Small intestine (tissue), 7 donors: ENCODE measurements around the gene PRKAR1B. TPM values are rescaled to one million over a fixed set of nuclear protein-coding genes. Genes with fewer than 3 reads are reported as not detected.

ENCODE experiments used
- DNase-seq, 2 donors: peaks; one replicate each; pipeline versions ENCODE4 v3.0.0 to v3.0.0-alpha.2; 2013
- FAIRE-seq: peaks from 2 replicates; lab custom pipeline; 2012; peaks lifted over from hg19 to GRCh38; lab: Jason Lieb, UNC
- H3K27ac ChIP-seq, 3 donors: one replicate each; pipeline ENCODE4 v1.5.1; 2013; ENCODE audit warnings: low read length in 2 of 3, mild to moderate bottlenecking in 2 of 3, control low read depth in 1 of 3, inconsistent platforms in 1 of 3, low read depth in 1 of 3, moderate library complexity in 1 of 3
- H3K27me3 ChIP-seq, 3 donors: one replicate each; pipeline ENCODE4 v1.6.1; 2013; ENCODE audit warnings: low read length in 3 of 3, inconsistent platforms in 1 of 3; ENCODE audit not compliant: control insufficient read depth in 3 of 3, insufficient read depth in 3 of 3
- H3K36me3 ChIP-seq, 3 donors: one replicate each; pipeline ENCODE4 v1.6.1; 2013; ENCODE audit warnings: low read length in 3 of 3, inconsistent platforms in 1 of 3, low read depth in 1 of 3, mild to moderate bottlenecking in 1 of 3, moderate library complexity in 1 of 3; ENCODE audit not compliant: control insufficient read depth in 3 of 3, insufficient read depth in 2 of 3
- H3K4me1 ChIP-seq, 3 donors: one replicate each; pipeline ENCODE4 v1.6.1; 2013; ENCODE audit warnings: low read length in 2 of 3, inconsistent platforms in 1 of 3, low read depth in 1 of 3, mild to moderate bottlenecking in 1 of 3, moderate library complexity in 1 of 3; ENCODE audit not compliant: control insufficient read depth in 3 of 3, insufficient read depth in 2 of 3
- H3K4me3 ChIP-seq, 3 donors: one replicate each; pipeline ENCODE4 v1.5.1; 2013; ENCODE audit warnings: low read length in 3 of 3, control low read depth in 1 of 3, inconsistent platforms in 1 of 3, low read depth in 1 of 3, mild to moderate bottlenecking in 1 of 3, moderate library complexity in 1 of 3
- H3K9me3 ChIP-seq, 2 donors: one replicate each; pipeline ENCODE4 v1.6.1; 2013; ENCODE audit warnings: low read depth in 1 of 2, low read length in 1 of 2; ENCODE audit not compliant: control insufficient read depth in 2 of 2, insufficient read depth in 1 of 2
- WGBS, 3 donors: extraction: QIAGEN DNeasy Blood & Tissue Kit; methylation state at CpG; one replicate each; pipeline ENCODE4 v1.1.7; 2013; 5-methylcytosine and 5-hydroxymethylcytosine counted together
- polyA plus RNA-seq, 4 donors: library from polyadenylated mRNA; stranded (reverse) in 3 of 4; unstranded in 1 of 4; fragments of 200-250 nt in 3 of 4; fragments of 120-200 nt in 1 of 4; gene quantifications; one replicate each; pipeline versions ENCODE4 v1.2.1 to v1.2.3, GENCODE V29; 2013
- donor health status: healthy with polysubstance abuse.
- donor health status: control.
- donor health status: control.
- donor health status: Bipolar disorder and iron deficiency.
- donor health status: healthy.

Gene PRKAR1B
- polyA plus RNA-seq, 4 donors, result 9.5 to 32.3 (median 18.6) TPM

DNA sequence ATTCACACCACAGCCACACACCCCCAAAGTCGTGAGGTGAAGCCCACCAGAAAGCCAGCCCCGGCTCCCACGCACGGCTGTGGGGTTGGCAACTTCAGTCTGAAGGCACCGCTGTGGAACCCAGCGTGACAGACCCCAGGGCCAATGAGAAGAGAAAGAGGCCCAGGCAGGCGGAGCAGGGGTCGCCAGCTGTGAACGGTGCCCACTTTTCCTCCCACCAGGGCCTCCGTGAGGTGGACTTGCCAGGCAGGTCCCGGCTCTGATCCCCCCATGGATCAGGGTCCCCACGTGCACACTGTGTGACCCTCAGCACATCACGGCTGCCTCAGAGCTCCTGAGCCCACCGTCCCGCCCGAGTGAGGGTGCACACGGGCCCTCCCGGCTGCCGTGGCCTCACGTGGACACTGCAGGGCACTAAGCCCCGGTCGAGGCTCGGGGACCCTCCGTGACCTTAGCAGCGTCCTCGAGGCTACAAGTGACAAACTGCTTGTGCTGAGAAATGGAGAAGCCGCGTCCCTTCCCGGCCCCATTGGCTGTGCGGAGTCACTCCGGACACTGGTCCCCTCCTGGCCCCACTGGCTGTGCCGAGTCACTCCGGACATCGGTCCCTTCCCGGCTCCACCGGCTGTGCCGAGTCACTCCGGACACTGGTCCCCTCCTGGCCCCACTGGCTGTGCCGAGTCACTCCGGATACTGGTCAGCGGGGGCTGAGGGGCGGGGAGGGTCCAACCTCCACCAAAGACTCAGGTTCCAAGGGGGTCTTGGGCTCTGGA is 135.0 kb downstream of the PRKAR1B start:
- H3K27ac ChIP-seq, result no peak overlapping the region
- peaks cover 0 to 13% of the 10 kb centered on the region in 2 donors for H3K9me3 ChIP-seq
- no peak for FAIRE-seq
- no peak overlapping the region for H3K4me3 ChIP-seq
- peaks cover 0 to 97% (median 0%) of the 10 kb centered on the region in 3 donors for H3K36me3 ChIP-seq
- DNase-seq, result no peak
- peaks cover 0 to 4% (median 0%) of the 10 kb centered on the region in 3 donors for H3K4me1 ChIP-seq
- WGBS, 3 donors, result 93 to 96% (median 95%) methylated on average over 36 to 42 of the region's 42 CpGs
- no peaks in the 10 kb centered on the region for H3K27me3 ChIP-seq

DNA sequence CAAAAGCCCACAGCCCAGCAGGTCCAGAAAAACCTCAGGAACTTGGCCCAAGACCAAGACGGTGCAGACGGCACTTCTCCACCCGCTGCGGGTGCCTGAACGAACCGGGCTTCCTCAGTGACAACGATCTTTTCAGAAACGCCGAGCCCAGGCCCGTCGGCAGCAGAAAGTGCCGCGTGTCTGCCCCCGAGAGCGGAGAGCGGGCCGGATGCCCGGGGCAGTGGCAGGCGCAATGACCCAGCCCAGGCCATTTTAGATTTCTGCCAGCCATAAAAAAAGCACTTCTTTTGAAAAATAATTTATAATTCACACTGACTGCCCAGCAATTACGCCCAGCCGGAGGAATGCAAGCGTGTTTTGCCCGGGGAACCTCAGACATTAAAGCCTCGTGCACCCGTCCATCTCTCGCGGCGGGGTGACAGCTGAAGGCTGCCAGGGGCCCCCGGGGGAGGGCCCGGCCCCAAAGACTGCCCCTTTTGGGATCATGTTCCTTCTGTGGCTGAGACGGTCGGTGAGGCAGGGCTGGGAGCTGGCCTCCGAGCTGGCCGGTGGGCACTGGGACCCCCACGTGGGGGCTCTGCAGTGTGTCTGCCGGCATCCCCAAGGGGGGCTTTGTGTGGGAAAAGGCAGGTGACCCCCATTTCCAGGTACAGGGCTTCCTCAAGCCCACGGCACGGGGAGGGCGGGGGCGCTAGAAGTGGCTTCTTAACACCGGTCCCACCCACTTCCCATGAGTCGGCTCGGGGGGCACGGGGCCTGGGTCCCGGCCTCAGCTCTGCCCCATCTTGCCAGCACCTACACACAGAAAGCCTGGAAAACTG is 136.1 kb downstream of the PRKAR1B start:
- DNase-seq (no peak), FAIRE-seq (no peak)
- no peaks in the 10 kb centered on the region for H3K27me3 ChIP-seq
- H3K9me3 ChIP-seq, result peaks cover 0 to 19% of the 10 kb centered on the region in 2 donors
- WGBS, 3 donors, result 72 to 90% (median 84%) methylated on average over 45 of the region's 45 CpGs
- H3K36me3 ChIP-seq, result peaks cover 0 to 99% (median 0%) of the 10 kb centered on the region in 3 donors
- peaks cover 0 to 4% (median 0%) of the 10 kb centered on the region in 3 donors for H3K4me1 ChIP-seq
- no peak overlapping the region for H3K27ac ChIP-seq
- no peak overlapping the region for H3K4me3 ChIP-seq

DNA sequence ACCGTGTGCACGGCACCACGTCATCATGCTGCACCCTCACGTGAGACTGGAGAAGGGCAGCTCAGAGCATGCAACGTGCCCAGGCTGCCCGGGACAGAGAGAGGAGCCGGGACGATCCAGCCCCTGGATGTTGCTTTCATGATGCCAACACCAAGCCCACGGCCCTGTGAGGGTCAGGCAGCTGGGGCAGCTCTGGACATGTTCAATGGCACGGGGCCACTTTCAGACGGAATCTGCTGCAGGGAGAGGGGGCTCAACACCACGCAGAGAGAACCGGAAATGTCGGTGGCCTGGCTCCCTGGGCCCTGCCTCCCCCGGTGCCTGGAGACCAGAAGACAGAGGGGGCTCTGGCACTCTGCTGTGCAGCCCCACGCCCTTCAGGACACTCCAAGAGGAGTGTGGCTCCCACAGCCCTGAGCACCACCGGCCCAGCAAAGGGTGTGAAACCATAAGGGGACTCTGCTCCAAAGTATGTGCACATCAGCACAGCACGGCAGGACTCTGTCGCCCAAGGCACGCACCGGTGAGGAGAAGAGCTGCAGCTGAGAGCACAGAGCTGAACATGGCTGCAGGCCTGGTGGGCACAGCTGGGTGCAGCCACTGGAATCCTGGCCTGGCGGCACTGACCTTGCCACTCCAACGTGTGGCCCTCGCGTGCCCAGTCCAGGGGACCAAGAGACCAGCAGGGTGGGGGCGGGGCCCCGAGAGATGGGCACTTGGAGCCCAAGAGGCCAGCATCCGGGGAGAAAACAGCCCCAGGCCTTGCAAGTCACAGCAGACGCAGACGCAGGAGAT is 137.1 kb downstream of the PRKAR1B start:
- Histone ChIP-seq H3K27ac (no peak overlapping the region), H3K4me3 (no peak overlapping the region), H3K27me3 (no peaks in the 10 kb centered on the region), H3K36me3 (peaks cover 0 to 99% (median 0%) of the 10 kb centered on the region in 3 donors), H3K4me1 (peaks cover 0 to 4% (median 0%) of the 10 kb centered on the region in 3 donors), H3K9me3 (peaks cover 0 to 15% of the 10 kb centered on the region in 2 donors)
- DNase-seq (no peak), FAIRE-seq (no peak)
- WGBS, 3 donors, result 92 to 96% (median 95%) methylated on average over 30 of the region's 30 CpGs

DNA sequence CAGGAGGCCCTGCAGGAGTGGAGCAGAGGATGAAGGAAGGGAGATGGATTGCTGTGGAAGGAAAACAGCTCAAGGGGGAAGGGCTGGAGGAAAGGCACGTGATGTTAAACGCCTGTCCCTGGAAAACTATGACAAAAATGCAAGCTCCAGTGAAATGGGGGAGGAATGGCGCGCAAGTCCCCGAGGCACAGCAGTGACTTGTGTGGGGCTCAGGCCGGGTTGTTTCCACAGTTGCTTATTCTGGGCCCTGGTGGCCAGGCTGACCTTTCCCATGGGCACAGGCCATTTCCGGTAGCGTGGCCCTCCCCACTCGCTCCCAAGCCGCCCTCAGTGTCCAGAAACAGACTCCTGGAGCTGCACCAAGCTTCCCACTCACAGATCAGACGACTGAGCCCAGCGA is 139.3 kb downstream of the PRKAR1B start:
- no peaks in the 10 kb centered on the region for H3K27me3 ChIP-seq
- peaks cover 0 to 96% (median 0%) of the 10 kb centered on the region in 3 donors for H3K36me3 ChIP-seq
- peaks cover 0 to 4% (median 0%) of the 10 kb centered on the region in 3 donors for H3K4me1 ChIP-seq
- FAIRE-seq (no peak), DNase-seq (no peak)
- H3K27ac ChIP-seq, result peak overlapping the region in 1 of 3 donors; percentile 50
- WGBS, 3 donors, result 69 to 96% (median 87%) methylated on average over 11 to 12 of the region's 12 CpGs
- H3K4me3 ChIP-seq, result no peak overlapping the region
- peaks cover 0 to 15% of the 10 kb centered on the region in 2 donors for H3K9me3 ChIP-seq

DNA sequence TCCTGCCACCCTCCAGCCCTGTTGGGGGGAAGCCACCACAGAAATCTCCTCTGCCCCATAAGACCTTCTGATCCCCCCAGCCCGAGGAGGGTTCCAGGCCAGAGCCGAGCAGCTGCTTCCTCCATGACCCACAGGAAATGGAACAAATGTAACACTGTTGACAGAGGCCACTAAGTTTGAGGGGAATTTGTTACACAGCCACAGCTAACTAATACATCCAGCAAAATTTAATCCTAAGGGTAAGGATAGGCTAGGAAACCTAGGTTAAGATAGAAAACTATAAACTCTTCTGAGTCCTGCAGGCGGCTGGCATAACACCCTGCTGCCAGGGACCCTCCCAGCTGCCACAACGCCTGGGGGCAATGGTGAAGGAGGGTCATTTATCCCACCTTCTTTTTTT is 140.6 kb downstream of the PRKAR1B start:
- Histone ChIP-seq H3K27me3 (no peaks in the 10 kb centered on the region), H3K36me3 (peaks cover 0 to 96% (median 0%) of the 10 kb centered on the region in 3 donors), H3K4me1 (peaks cover 0 to 4% (median 0%) of the 10 kb centered on the region in 3 donors), H3K4me3 (no peak overlapping the region), H3K27ac (no peak overlapping the region), H3K9me3 (peaks cover 0 to 15% of the 10 kb centered on the region in 2 donors)
- DNase-seq (no peak), FAIRE-seq (no peak)
- WGBS, 3 donors, result 89 to 98% (median 96%) methylated on average over 4 of the region's 4 CpGs

DNA sequence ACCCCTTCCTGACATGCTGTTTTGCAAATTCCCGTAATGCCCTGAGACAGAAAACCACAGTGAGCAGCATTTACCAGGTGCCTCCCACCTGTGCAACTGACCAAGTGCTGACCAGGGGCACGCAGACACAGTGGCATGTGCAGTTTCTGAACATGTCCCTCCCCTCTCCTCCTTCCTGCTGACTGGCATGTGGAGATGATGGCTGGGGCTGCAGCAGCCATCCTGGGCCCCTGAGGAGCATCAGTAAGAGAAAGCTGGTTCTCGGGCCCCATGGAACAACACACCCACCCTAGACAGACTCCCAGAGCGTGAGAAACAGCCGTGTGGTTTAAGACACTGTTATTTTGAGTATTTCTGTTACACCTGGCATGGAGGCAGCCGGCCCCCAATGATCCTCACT is 141.2 kb downstream of the PRKAR1B start:
- Histone ChIP-seq H3K4me3 (no peak overlapping the region), H3K27me3 (no peaks in the 10 kb centered on the region), H3K36me3 (peaks cover 0 to 90% (median 0%) of the 10 kb centered on the region in 3 donors), H3K4me1 (no peaks in the 10 kb centered on the region), H3K9me3 (peaks cover 0 to 15% of the 10 kb centered on the region in 2 donors), H3K27ac (no peak overlapping the region)
- DNase-seq (no peak), FAIRE-seq (no peak)
- WGBS, 3 donors, result 75 to 92% (median 90%) methylated on average over 6 of the region's 6 CpGs

DNA sequence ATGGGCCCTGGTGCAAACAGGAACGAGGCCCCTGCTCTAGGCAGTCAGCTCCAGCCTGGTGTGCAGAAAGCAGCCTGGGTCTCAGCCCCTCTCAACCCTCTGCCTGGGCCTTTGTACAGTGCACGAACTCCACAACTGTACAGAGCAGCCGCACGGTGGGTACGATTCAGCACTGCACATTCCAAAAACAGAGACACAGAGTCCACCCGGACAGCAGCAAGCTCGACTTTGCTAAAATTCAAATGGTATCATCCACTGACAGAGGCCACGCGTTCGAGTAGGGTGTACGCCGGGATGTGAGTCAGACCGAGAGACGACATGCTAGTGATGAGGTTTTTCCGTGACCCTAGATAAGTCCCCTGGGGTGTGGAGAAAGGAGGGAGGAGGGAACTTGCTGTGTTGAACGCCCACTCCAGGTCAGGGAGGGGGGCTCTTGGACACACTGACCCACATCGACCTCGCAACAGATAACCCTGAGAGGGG is 141.8 kb downstream of the PRKAR1B start:
- H3K9me3 ChIP-seq, result peaks cover 0 to 15% of the 10 kb centered on the region in 2 donors
- 77 to 90% (median 80%) methylated on average over 18 of the region's 18 CpGs for WGBS, 3 donors
- no peak for DNase-seq
- H3K27me3 ChIP-seq, result no peaks in the 10 kb centered on the region
- H3K4me3 ChIP-seq, result no peak overlapping the region
- no peaks in the 10 kb centered on the region for H3K4me1 ChIP-seq
- H3K27ac ChIP-seq, result no peak overlapping the region
- peaks cover 0 to 84% (median 0%) of the 10 kb centered on the region in 3 donors for H3K36me3 ChIP-seq
- no peak for FAIRE-seq
